ENCODE data around the gene RNASEH1. TPM values are rescaled to one million over a fixed set of nuclear protein-coding genes. Genes with fewer than 3 reads are reported as not detected.

RNASEH1 gene
- total and polyA plus RNA-seq, 2 of the 13 experiments (the other 11 are each of a cell fraction or from before 2014, with no cell fraction given): 14.5 to 57.4 TPM

- peak; percentile 97 for TF ChIP-seq ZNF703 (CRISPR knock-in tag; IDR thresholded peaks at IDR 0.05; ENCODE audit: borderline replicate concordance)
- peak; percentile 82 for TF ChIP-seq HNRNPLL (IDR thresholded peaks at IDR 0.05; ENCODE audit: low read depth, low read length, poor library complexity, severe bottlenecking)
- TF ChIP-seq IRF9 (CRISPR knock-in tag; IDR thresholded peaks at IDR 0.05; ENCODE audit: borderline replicate concordance): peak; percentile 9; the same call in 1 of the 2 replicates
- TF ChIP-seq ATM (IDR thresholded peaks at IDR 0.05; ENCODE audit: borderline replicate concordance): no peak
- peak; percentile 94 for TF ChIP-seq AKAP8 (CRISPR knock-in tag; IDR thresholded peaks at IDR 0.05)
- TF ChIP-seq ZBTB4 (CRISPR knock-in tag; IDR thresholded peaks at IDR 0.05; ENCODE audit: borderline replicate concordance): peak; percentile 97
- TF ChIP-seq NFKB2 (CRISPR knock-in tag; IDR thresholded peaks at IDR 0.05; ENCODE audit: borderline replicate concordance): peak; percentile 97
- no peak; the same call in none of the 2 replicates for TF ChIP-seq CTCF (CRISPR knock-in tag; IDR thresholded peaks at IDR 0.05)
- TF ChIP-seq ZNF484 (CRISPR knock-in tag; IDR thresholded peaks at IDR 0.05; ENCODE audit: borderline replicate concordance, low read depth): 0 out of 2 replicates have a peak, but pooled peaks have one; percentile 79
- peak; percentile 78; the same call in 1 of the 2 replicates for TF ChIP-seq ZNF589 (CRISPR knock-in tag; conservative IDR thresholded peaks at IDR 0.05)
- TF ChIP-seq TBX2 (CRISPR knock-in tag; IDR thresholded peaks at IDR 0.05; ENCODE audit: borderline replicate concordance): peak; percentile 96
- TF ChIP-seq GATA4 (IDR thresholded peaks at IDR 0.05; ENCODE audit: borderline replicate concordance, low read depth): peak; percentile 75
- TF ChIP-seq ZNF34 (CRISPR knock-in tag; IDR thresholded peaks at IDR 0.05; ENCODE audit: borderline replicate concordance): peak; percentile 95; the same call in 1 of the 2 replicates
- TF ChIP-seq FIP1L1 (IDR thresholded peaks at IDR 0.05; ENCODE audit: borderline replicate concordance, insufficient read depth, low read depth, low read length): 0 out of 2 replicates have a peak, but pooled peaks have one; percentile 94
These were observed at the start of gene RNASEH1 (continued) for GRCh38 chr2:3558205-3559014.

All from HepG2 (cell line).